GM19395 (cell line): ENCODE measurements around the gene DDX4.

Experiments used
- ATAC-seq: cut with Tn5 transposase; IDR thresholded peaks from one replicate; pipeline ENCODE4 v1.9.1; 2021; ENCODE audit warnings: mild to moderate bottlenecking, moderate library complexity; ENCODE audit not compliant: unreplicated experiment

DDX4 gene

DNA sequence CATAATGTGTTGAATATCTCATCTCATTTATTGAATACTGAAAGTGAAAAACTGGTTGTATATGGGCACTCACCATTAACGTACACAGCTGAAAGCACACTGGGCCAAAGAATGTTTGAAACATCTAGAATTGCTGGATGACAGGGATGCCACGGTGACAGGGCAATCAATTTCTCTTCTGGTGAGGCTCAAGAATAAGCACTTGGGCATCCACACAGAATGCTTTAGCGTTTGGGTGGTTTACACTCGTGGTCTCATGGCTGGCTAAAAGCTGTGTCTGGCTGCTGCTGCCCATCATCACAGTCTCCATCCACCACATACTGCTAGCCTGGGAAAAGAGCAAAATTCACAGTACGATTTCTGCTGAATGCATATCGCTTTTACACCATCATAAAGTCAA, 82.6 kb downstream of the DDX4 start:
- ATAC-seq = no peak

GRCh38 chr5:55821731-55822512, 84.1 kb downstream of the DDX4 start:
- no peak for ATAC-seq

- no peak for ATAC-seq
These were observed 85.4 kb downstream of the DDX4 start for GRCh38 chr5:55823151-55823796.

- no peak for ATAC-seq
These were observed 92.1 kb downstream of the DDX4 start for GRCh38 chr5:55829956-55830355.

DNA sequence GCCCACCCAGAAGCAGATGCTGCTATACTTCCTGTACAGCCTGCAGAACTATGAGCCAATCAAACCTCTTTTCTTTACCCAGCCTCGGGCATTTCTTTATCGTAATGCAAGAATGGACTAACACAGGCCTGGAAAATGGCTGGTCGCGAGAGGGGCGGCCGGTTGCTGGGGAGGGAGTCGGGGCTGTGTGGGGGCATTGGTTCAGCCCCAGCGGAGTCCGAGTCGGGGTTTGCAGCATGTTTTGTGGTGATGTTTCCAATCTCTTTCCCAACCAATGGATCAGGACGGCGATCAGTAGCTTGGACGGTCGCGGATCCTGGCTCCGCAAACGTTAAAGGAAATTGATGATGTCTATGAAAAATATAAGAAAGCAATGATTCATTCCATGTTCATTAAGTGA, 94.6 kb downstream of the DDX4 start:
- no peak for ATAC-seq

GRCh38 chr5:55836191-55836590, 98.3 kb downstream of the DDX4 start:
- no peak for ATAC-seq

GRCh38 chr5:55841976-55842375, 104.1 kb downstream of the DDX4 start:
- no peak for ATAC-seq

- no peak for ATAC-seq
These were observed 110.0 kb downstream of the DDX4 start for GRCh38 chr5:55847837-55848236.

- ATAC-seq = no peak
These were observed 110.9 kb downstream of the DDX4 start for GRCh38 chr5:55848783-55849182.

DNA sequence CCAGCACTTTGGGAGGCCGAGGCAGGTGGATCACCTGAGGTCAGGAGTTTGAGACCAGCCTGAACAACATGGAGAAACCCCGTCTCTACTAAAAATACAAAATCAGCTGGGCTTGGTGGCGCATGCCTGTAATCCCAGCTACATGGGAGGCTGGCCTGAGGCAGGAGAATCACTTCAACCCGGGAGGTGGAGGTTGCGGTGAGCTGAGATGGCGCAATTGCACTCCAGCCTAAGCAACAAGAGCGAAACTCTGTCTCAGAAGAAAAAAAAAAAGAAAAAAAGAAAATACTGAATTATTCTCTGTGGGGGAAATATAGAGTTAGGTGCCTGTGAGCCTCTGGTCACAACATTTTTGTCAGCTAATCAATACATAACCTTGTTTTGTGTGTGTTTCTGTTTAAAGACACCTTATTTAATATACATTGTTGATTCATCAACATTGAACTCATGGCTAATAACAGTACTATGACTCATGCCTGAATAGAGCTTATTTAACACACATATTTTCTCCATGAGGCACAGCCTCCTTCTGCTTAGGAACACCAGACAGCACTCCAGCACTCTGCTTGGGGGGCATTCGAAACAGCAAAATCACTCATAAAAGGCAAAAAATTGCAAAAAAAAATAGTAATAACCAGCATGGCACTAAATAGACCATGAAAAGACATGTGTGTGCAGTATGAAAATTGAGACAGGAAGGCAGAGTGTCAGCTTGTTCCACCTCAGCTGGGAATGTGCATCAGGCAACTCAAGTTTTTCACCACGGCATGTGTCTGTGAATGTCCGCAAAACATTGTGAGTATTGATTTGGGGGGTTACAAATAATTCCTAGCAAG, 113.2 kb downstream of the DDX4 start, which contains the start of gene IL31RA:
Gene IL31RA, plus strand, starts transcription at position 519 of the 836 bp plus-strand sequence. Its CDS starts 214 bp downstream, at position 733.
- ATAC-seq = no peak

GRCh38 chr5:55851675-55851979, 113.8 kb downstream of the DDX4 start:
- ATAC-seq = no peak

GRCh38 chr5:55852503-55852902, 114.6 kb downstream of the DDX4 start:
- no peak for ATAC-seq

GRCh38 chr5:55853041-55853670, 115.3 kb downstream of the DDX4 start:
- no peak for ATAC-seq

GRCh38 chr5:55853818-55854217, 116.0 kb downstream of the DDX4 start:
- no peak for ATAC-seq

- ATAC-seq = no peak
These were observed 117.6 kb downstream of the DDX4 start for GRCh38 chr5:55855509-55855908.

DNA sequence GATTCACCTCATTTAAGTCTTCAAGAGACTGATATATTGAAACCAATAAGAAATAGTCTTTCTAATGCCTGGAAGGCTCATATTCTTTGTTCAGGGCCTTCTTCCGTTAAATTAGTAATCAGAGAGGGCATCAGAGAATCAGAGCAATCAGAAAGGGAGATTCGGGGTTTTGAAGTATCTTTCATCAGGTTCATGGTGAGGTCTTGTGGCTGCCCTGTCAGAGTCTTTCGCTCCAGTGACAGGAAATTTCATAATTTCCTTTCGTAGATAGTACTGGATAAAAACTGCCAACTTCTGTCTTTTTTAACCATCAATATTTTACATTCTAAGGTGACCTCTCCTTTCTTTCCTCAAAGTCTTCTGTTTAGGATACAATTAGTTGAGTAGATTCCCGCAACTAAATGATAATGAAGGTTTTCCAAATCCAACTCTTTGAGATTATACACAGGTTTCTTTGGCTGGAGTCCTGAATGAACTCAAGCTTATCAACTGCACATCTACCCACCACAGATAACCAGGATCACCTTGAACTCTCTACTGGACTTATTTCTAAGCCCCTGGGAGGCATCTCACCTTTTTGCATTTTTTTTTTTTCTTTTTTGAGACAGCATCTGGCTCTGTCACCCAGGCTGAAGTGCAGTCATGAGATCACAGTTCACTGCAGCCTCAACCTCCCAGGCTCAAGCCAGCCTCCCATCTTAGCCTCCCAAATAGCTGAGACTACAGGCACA, 118.8 kb downstream of the DDX4 start:
- no peak for ATAC-seq

DNA sequence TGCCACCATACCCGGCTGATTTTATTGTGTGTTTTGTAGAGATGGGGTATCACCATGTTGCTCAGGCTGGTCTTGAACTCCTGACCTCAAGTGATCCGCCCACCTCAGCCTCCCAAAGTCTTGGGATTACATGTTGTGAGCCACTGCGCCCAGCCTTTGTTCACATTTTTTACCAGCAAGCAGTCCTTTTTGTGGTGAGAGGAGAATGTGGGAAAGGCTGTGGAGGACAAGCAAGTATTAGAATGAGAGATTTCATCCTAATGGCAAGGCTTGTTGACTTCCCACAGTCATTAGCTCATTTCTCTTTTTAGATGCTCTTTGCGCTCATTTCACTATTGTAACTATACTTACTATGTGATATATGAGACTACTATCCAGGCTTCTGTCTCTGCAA, 119.4 kb downstream of the DDX4 start:
- ATAC-seq = no peak

- no peak for ATAC-seq
These were observed 120.2 kb downstream of the DDX4 start for GRCh38 chr5:55858104-55858503.

DNA sequence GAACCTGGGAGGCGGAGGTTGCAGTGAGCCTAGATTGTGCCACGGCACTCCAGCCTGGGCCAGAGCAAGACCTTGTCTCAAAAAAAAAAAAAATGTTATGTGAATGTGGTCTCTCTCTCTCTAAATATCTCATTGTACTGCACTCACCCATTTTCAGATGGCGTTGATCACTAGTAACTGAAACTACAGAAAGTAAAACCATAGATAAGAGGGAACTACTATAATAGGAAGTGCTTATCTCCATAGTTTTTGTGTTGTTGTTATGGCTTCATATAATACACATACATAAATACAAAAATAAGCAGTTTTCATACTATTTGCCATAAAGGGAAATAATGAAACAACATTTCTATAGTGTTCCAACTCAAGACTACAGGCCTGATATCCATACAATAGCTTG, 122.4 kb downstream of the DDX4 start:
- ATAC-seq = no peak

DNA sequence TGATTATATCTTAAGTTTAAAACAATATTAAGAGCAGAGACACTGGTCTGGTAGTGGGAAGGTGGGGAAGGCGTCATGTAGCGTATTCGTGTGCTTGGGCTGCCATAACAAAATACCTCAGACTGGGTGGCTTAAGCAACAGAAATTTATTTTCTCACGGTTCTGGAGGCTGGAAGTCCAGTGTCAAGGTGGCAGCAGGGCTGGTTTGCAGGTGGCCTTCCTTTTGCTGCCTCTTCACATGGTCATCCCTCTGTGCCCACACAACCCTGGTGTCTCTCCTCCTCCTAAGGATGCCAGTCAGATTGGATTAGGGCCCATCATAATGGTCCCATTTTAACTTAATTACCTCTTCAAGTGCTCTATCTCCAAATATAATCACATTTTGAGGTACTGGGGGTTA, 122.8 kb downstream of the DDX4 start:
- ATAC-seq = no peak
